Activated CD8-positive, alpha-beta memory T cell treated with anti-CD3 and anti-CD28 coated beads for 36 hours (primary cell): Measurements from ENCODE around the gene ANKRD36C. TPM values are rescaled to one million over a fixed set of nuclear protein-coding genes. Genes with fewer than 3 reads are reported as not detected.
"Not testable (repeated sequence)": the region's sequence is repeated elsewhere in the genome, so short reads cannot be mapped to it uniquely, and the experiment has no call there.

Source experiments
- CTCF ChIA-PET: fragments of 350-600 bp; sonication (Branson Sonifier 250); formaldehyde crosslinking; loops from one replicate; lab custom pipeline; 2021; ENCODE audit warnings: antibody characterized with exemption; lab: Charles Lee
- POLR2A ChIA-PET: fragments of 350-600 bp; sonication (Branson Sonifier 250); formaldehyde crosslinking; loops from one replicate; lab custom pipeline; 2021; ENCODE audit warnings: antibody characterized with exemption; lab: Charles Lee
- total RNA-seq, 2 experiments: library from RNA; stranded (reverse); gene quantifications; one replicate each; pipeline ENCODE4 v1.2.3, GENCODE V29; 2021

The ANKRD36C gene
- total RNA-seq, 2 experiments from 2014 or later = 28.8 to 34.7 TPM

- POLR2A ChIA-PET, CTCF ChIA-PET: not testable (repeated sequence)
Measured at GRCh38 chr2:95834077-95835013, 157.3 kb downstream of the ANKRD36C start.

GRCh38 chr2:95824218-95824617, 167.4 kb downstream of the ANKRD36C start:
- POLR2A ChIA-PET, CTCF ChIA-PET: not testable (repeated sequence)

GRCh38 chr2:95817521-95817920, 174.1 kb downstream of the ANKRD36C start:
- POLR2A ChIA-PET, CTCF ChIA-PET: not testable (repeated sequence)

GRCh38 chr2:95813311-95813710, 178.3 kb downstream of the ANKRD36C start:
- CTCF ChIA-PET, POLR2A ChIA-PET: not testable (repeated sequence)

- POLR2A ChIA-PET = no interaction called here
- CTCF ChIA-PET = no interaction called here
Measured at GRCh38 chr2:95799892-95800291, 191.7 kb downstream of the ANKRD36C start.

GRCh38 chr2:95799147-95799889, 192.3 kb downstream of the ANKRD36C start:
- POLR2A ChIA-PET, CTCF ChIA-PET: not testable (repeated sequence)

GRCh38 chr2:95796249-95797099, 195.2 kb downstream of the ANKRD36C start:
- POLR2A ChIA-PET, CTCF ChIA-PET: not testable (repeated sequence)

GRCh38 chr2:95793970-95794369, 197.7 kb downstream of the ANKRD36C start:
- POLR2A ChIA-PET, CTCF ChIA-PET: not testable (repeated sequence)

- CTCF ChIA-PET, POLR2A ChIA-PET: not testable (repeated sequence)
Measured at GRCh38 chr2:95790180-95790579, 201.4 kb downstream of the ANKRD36C start.

- CTCF ChIA-PET, POLR2A ChIA-PET: not testable (repeated sequence)
Measured at GRCh38 chr2:95789385-95789784, 202.2 kb downstream of the ANKRD36C start.

- CTCF ChIA-PET, POLR2A ChIA-PET: not testable (repeated sequence)
Measured at GRCh38 chr2:95788642-95789041, 203.0 kb downstream of the ANKRD36C start.

Other genes with a start within 250 kb of the ANKRD36C start
- 10 to 100 TPM; 35.4 to 37.9 TPM for gene GPAT2, start 43.1 kb upstream of the ANKRD36C start, total RNA-seq
- gene ADRA2B, start 124.7 kb upstream of the ANKRD36C start, total RNA-seq = under 1 TPM; 0.25 to 0.34 TPM
- 10 to 100 TPM; 18.1 to 19.3 TPM for gene ASTL, start 146.7 kb upstream of the ANKRD36C start, total RNA-seq
- gene DUSP2, start 153.6 kb upstream of the ANKRD36C start, total RNA-seq = 100 to 1,000 TPM; 297 to 298 TPM
- 100 to 1,000 TPM; 241 to 248 TPM for gene STARD7, start 217.0 kb upstream of the ANKRD36C start, total RNA-seq